Upper lobe of left lung (tissue), 6 donors: Measurements from ENCODE around the gene TAF4. TPM values are rescaled to one million over a fixed set of nuclear protein-coding genes. Genes with fewer than 3 reads are reported as not detected.
A peak's percentile ranks its signal among the peaks of the same experiment; 100 is the strongest.

Source experiments
- ATAC-seq, 2 donors: fragments of 200-7000 bp; cut with Tn5 transposase; one replicate each; pipeline ENCODE4 v1.9.1; 2022; ENCODE audit warnings: mild to moderate bottlenecking in 2 of 2, moderate library complexity in 2 of 2; ENCODE audit not compliant: low FRiP score in 2 of 2
- DNase-seq, 2 donors: peaks; one replicate each; pipeline ENCODE4 v3.0.0-alpha.2; 2019 to 2020
- H3K27ac ChIP-seq, 4 donors: fragments of 200-600 bp; sonication (generic); one replicate each; pipeline ENCODE4 v1.5.1; 2016 to 2019
- H3K27me3 ChIP-seq, 4 donors: fragments of 200-600 bp; sonication (generic); one replicate each; pipeline ENCODE4 v1.5.1; 2017 to 2019
- H3K36me3 ChIP-seq, 4 donors: fragments of 200-600 bp; sonication (generic); one replicate each; pipeline ENCODE4 v1.5.1; 2016 to 2019
- H3K4me1 ChIP-seq, 4 donors: fragments of 200-600 bp; sonication (generic); one replicate each; pipeline ENCODE4 v1.5.1; 2018 to 2019
- H3K4me3 ChIP-seq, 4 donors: fragments of 200-600 bp; sonication (generic); one replicate each; pipeline ENCODE4 v1.5.1; 2017 to 2019; ENCODE audit warnings: mild to moderate bottlenecking in 2 of 4, moderate library complexity in 1 of 4
- H3K9me3 ChIP-seq, 4 donors: fragments of 200-600 bp; sonication (generic); one replicate each; pipeline ENCODE4 v1.5.1; 2018 to 2019
- EP300 ChIP-seq, 4 donors: sonication (generic); formaldehyde crosslinking; IDR thresholded peaks; one replicate each; pipeline ENCODE4 v1.5.1; 2017; ENCODE audit warnings: antibody characterized with exemption in 4 of 4, control low read depth in 2 of 4
- POLR2A ChIP-seq, 4 donors: fragments of 450-650 bp; IDR thresholded peaks; one replicate each; pipeline ENCODE4 v1.5.1; 2016 to 2017; ENCODE audit warnings: antibody characterized with exemption in 4 of 4, mild to moderate bottlenecking in 2 of 4
- POLR2AphosphoS5 ChIP-seq, 2 donors: sonication (generic); formaldehyde crosslinking; IDR thresholded peaks; one replicate each; pipeline ENCODE4 v1.5.1; 2017; ENCODE audit warnings: antibody characterized with exemption in 2 of 2
- WGBS, 2 donors: methylation state at CpG; one replicate each; pipeline ENCODE4 v1.1.5; 2017 to 2018; 5-methylcytosine and 5-hydroxymethylcytosine counted together
- total RNA-seq, 6 donors: library from RNA; depleted of rRNA in 4 of 6; stranded (reverse); fragments of >200 nt in 4 of 6; gene quantifications; one replicate each; pipeline versions ENCODE4 v1.1.0 to v1.2.1, GENCODE V29; 2016 to 2021
- TF ChIP-seq, protein P1 (sequence below), 6 experiments: fragments of 450-650 bp in 4 of 6; fragments of 200-600 bp in 2 of 6; sonication (generic) in 2 of 6; IDR thresholded peaks; one replicate each; pipeline ENCODE4 v1.5.1; 2016 to 2019; ENCODE audit warnings: antibody characterized with exemption in 6 of 6
- donor health status: DM: no; HTN: no; CAD: no; lungs with moderate emphysema.
- donor health status: DM: no; HTN: yes; CAD: no; lungs with severe emphysema.

The TAF4 gene
- total RNA-seq, 6 donors from 2014 or later = 13.0 to 44.0 (median 20.7) TPM

- WGBS, 2 donors = 91 to 95% methylated on average over 11 to 13 of the region's 20 CpGs
- no peak for TF ChIP-seq EP300 (IDR thresholded peaks at IDR 0.05)
- TF ChIP-seq, protein P1, sequence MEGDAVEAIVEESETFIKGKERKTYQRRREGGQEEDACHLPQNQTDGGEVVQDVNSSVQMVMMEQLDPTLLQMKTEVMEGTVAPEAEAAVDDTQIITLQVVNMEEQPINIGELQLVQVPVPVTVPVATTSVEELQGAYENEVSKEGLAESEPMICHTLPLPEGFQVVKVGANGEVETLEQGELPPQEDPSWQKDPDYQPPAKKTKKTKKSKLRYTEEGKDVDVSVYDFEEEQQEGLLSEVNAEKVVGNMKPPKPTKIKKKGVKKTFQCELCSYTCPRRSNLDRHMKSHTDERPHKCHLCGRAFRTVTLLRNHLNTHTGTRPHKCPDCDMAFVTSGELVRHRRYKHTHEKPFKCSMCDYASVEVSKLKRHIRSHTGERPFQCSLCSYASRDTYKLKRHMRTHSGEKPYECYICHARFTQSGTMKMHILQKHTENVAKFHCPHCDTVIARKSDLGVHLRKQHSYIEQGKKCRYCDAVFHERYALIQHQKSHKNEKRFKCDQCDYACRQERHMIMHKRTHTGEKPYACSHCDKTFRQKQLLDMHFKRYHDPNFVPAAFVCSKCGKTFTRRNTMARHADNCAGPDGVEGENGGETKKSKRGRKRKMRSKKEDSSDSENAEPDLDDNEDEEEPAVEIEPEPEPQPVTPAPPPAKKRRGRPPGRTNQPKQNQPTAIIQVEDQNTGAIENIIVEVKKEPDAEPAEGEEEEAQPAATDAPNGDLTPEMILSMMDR (IDR thresholded peaks at IDR 0.05) = no peak
- no peak for TF ChIP-seq POLR2A (IDR thresholded peaks at IDR 0.05)
- peaks cover 10 to 17% (median 13%) of the 10 kb centered on the region in 4 donors for H3K4me1 ChIP-seq
- H3K4me3 ChIP-seq = no peak overlapping the region
- ATAC-seq (no peak), DNase-seq (peak in 1 of 2 donors; percentile 68)
- no peak overlapping the region for H3K27ac ChIP-seq
- no peaks in the 10 kb centered on the region for H3K36me3 ChIP-seq
- no peaks in the 10 kb centered on the region for H3K9me3 ChIP-seq
- H3K27me3 ChIP-seq = no peaks in the 10 kb centered on the region
These were observed 35.7 kb downstream of the TAF4 start for GRCh38 chr20:62029949-62030348.

- Histone ChIP-seq H3K27me3 (no peaks in the 10 kb centered on the region), H3K9me3 (no peaks in the 10 kb centered on the region), H3K4me3 (no peak overlapping the region), H3K4me1 (peaks cover 10 to 17% (median 13%) of the 10 kb centered on the region in 4 donors), H3K36me3 (no peaks in the 10 kb centered on the region), H3K27ac (no peak overlapping the region)
- ATAC-seq (no peak), DNase-seq (peak in 1 of 2 donors; percentile 58)
- TF ChIP-seq EP300 (IDR thresholded peaks at IDR 0.05) (no peak), POLR2AphosphoS5 (IDR thresholded peaks at IDR 0.05) (no peak), POLR2A (IDR thresholded peaks at IDR 0.05) (no peak)
- TF ChIP-seq, protein P1 (IDR thresholded peaks at IDR 0.05) = no peak
- WGBS, 2 donors = 89 to 91% methylated on average over 13 to 15 of the region's 15 CpGs
These were observed 36.4 kb downstream of the TAF4 start for GRCh38 chr20:62029296-62029695.

DNA sequence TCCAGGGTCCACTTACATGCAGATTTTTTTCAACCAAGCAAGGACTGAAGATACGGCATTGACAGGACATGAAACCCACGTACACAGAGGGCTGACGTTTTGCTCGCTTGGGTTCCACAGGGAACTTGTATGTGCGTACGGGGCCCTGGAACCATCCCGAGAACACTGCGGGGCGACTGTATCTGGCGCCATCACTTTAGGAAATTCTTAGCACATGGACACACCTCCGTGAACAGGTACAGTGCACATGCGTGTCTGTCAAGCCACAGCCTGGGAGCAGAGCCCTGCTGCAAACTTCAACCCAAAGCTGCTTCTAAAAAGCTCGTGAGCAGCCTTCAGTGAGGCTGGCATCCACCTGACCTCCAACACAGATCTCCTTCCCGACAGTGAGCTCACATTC is 37.3 kb downstream of the TAF4 start:
- TF ChIP-seq, protein P1 (IDR thresholded peaks at IDR 0.05) = no peak
- TF ChIP-seq POLR2AphosphoS5 (IDR thresholded peaks at IDR 0.05) (no peak), EP300 (IDR thresholded peaks at IDR 0.05) (no peak)
- H3K4me1 ChIP-seq = peaks cover 10 to 17% (median 13%) of the 10 kb centered on the region in 4 donors
- H3K27me3 ChIP-seq = no peaks in the 10 kb centered on the region
- no peaks in the 10 kb centered on the region for H3K36me3 ChIP-seq
- H3K9me3 ChIP-seq = no peaks in the 10 kb centered on the region
- no peak for DNase-seq
- 87 to 93% methylated on average over 14 of the region's 14 CpGs for WGBS, 2 donors
- no peak overlapping the region for H3K4me3 ChIP-seq
- H3K27ac ChIP-seq = no peak overlapping the region
- no peak for ATAC-seq

DNA sequence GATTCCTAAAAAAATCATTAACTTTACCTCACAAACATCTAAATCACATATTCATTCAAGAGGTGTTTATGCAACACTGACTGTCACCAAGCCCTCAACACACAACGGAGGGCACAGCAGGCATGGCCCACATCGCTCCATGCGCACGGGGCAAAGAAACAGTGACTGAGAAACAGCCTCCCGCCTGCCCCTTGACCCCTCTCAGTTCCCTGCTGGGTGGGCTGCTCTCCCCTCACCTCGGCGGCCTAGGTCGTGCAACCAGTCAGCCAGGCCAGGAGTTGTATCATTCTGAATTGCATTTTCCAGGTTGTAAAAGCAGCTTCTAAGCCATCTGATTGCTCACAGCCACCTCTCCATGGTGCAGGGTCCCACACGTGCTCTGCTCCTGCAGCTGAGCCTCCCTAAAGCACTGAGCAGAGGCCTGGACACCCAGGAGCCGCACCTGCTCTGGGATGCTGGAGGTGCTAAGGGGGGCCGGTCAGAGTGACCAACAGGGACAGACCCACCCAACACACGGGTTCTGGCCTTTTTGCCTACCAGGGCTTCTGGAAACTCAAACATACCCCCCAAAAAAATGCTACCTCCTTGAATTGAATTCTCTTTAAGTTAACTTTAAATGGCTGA is 37.9 kb downstream of the TAF4 start:
- Histone ChIP-seq H3K4me1 (peaks cover 10 to 17% (median 13%) of the 10 kb centered on the region in 4 donors), H3K27me3 (no peaks in the 10 kb centered on the region), H3K27ac (no peak overlapping the region), H3K9me3 (no peaks in the 10 kb centered on the region), H3K36me3 (no peaks in the 10 kb centered on the region), H3K4me3 (no peak overlapping the region)
- no peak for DNase-seq
- WGBS, 2 donors = 92 to 95% methylated on average over 10 to 12 of the region's 12 CpGs
- ATAC-seq = no peak
- TF ChIP-seq, protein P1 (IDR thresholded peaks at IDR 0.05) = no peak
- no peak for TF ChIP-seq POLR2AphosphoS5 (IDR thresholded peaks at IDR 0.05)
- no peak for TF ChIP-seq POLR2A (IDR thresholded peaks at IDR 0.05)
- no peak for TF ChIP-seq EP300 (IDR thresholded peaks at IDR 0.05)

DNA sequence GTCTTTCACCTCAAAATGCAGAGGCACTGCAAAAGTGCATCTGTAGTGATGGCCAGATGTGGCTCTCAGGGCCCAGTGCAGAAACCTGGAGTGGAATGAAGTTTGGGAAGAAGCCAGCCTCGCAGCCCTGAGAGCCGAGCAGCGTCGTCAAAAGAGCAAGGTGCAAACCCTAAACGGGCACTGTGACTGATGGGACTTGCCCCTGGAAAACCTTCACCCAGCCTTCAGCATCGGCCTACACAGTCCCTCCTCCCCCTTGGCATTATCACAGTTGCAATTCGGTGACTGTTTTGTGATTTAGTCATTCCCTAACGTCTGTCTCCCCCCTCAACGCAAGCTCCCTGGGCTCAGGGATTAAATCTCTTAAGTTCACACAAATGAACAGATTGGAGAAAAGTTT is 38.6 kb downstream of the TAF4 start:
- no peaks in the 10 kb centered on the region for H3K27me3 ChIP-seq
- WGBS, 2 donors = 63 to 74% methylated on average over 9 of the region's 9 CpGs
- H3K27ac ChIP-seq = no peak overlapping the region
- H3K36me3 ChIP-seq = no peaks in the 10 kb centered on the region
- H3K9me3 ChIP-seq = no peaks in the 10 kb centered on the region
- no peak for DNase-seq
- no peak overlapping the region for H3K4me3 ChIP-seq
- TF ChIP-seq POLR2A (IDR thresholded peaks at IDR 0.05) = no peak
- no peak for TF ChIP-seq POLR2AphosphoS5 (IDR thresholded peaks at IDR 0.05)
- TF ChIP-seq EP300 (IDR thresholded peaks at IDR 0.05) = no peak
- TF ChIP-seq, protein P1 (IDR thresholded peaks at IDR 0.05) = no peak
- peaks cover 10 to 17% (median 13%) of the 10 kb centered on the region in 4 donors for H3K4me1 ChIP-seq
- no peak for ATAC-seq
